22Rv1 (cell line): ENCODE results near the gene STK38.

Experiments
- H3K27ac ChIP-seq: fragments of 450-650 bp; 2 replicates; pipeline ENCODE4 v1.5.1; 2017
- CTCF ChIP-seq: fragments of 450-650 bp; IDR thresholded peaks from 2 replicates; pipeline ENCODE4 v1.5.1; 2017; ENCODE audit warnings: mild to moderate bottlenecking
- ZFX ChIP-seq: fragments of 450-650 bp; IDR thresholded peaks from 2 replicates; pipeline ENCODE4 v1.6.1; 2017; ENCODE audit warnings: antibody characterized with exemption, borderline replicate concordance

Gene STK38

GRCh38 chr6:36536873-36537547 is 10.3 kb downstream of the STK38 start:
- H3K27ac ChIP-seq = no peak overlapping the region
- TF ChIP-seq ZFX = no peak
- no peak for TF ChIP-seq CTCF

- no peak for TF ChIP-seq ZFX
- TF ChIP-seq CTCF = no peak
- H3K27ac ChIP-seq = no peak overlapping the region
Measured at GRCh38 chr6:36533321-36533720, 14.0 kb downstream of the STK38 start.

GRCh38 chr6:36526066-36526465 is 21.2 kb downstream of the STK38 start:
- TF ChIP-seq CTCF = no peak
- no peak for TF ChIP-seq ZFX
- H3K27ac ChIP-seq = no peak overlapping the region

- H3K27ac ChIP-seq = no peak overlapping the region
- TF ChIP-seq CTCF (no peak), ZFX (no peak)
Measured at GRCh38 chr6:36525346-36525745, 21.9 kb downstream of the STK38 start.

DNA sequence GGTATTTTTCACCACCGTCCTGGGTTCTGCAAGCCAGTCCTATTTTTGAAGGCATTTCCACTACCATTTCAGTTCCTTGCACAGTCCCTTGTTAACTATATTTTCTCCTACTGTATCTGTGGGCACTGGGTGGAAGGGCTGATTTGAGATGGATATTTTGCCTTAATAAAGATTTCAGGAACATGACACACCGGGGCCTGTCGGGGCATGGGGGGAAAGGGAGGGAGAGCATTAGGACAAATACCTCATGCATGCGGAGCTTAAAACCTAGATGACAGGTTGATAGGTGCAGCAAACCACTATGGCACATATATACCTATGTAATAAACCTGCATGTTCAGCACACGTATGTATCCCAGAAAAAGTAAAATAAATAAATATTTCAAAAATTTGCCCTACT is 22.4 kb downstream of the STK38 start:
- H3K27ac ChIP-seq = no peak overlapping the region
- TF ChIP-seq CTCF = no peak
- no peak for TF ChIP-seq ZFX

DNA sequence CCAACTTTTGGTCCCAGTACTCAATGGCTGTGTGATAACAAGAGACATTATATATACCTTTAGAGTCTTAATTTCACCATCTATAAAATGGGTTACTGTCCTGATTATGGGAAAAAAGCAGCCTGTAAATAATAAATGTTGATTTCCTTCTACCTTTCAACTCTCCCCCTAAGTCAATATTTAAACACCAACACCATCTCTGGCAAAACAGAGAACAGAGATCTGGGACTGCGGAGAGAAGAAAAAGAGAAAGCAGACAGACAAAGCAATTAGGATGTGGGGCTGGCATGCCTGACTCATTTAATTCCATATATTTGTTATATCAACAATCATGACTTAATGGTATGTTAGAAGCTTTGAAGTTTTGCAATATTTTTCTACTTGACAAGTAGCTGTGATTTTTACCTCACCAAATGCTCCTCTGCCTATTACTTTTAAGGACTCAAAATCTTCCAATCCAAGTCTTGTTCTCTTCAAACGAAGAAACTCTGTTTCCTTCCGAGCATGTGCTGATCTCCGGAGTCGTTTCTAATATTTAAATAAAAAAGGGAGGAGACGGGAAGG is 23.3 kb downstream of the STK38 start:
- TF ChIP-seq ZFX (no peak), CTCF (no peak)
- no peak overlapping the region for H3K27ac ChIP-seq

DNA sequence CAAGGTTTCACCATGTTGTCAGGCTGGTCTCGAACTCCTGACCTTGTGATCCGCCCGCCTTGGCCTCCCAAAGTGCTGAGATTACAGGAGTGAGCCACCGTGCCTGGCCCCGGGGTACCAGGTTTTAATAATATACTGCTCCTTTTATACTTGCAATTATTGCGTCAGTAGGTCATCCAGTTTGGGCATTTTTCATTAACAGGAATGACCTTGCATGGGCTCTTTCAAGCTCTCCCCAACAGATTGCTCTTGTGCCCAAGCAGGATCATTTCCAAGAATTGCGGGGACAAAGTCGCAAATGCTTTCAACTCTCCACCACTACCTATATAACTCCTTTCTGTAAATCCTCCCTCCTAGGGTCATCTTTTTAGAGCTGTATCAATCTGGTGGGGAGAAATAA is 23.8 kb downstream of the STK38 start:
- TF ChIP-seq CTCF = no peak

More for the DNA sequence above, 23.8 kb downstream of the STK38 start:
- no peak overlapping the region for H3K27ac ChIP-seq
